ENCODE data around the gene TSSK6.

TSSK6 gene

GRCh38 chr19:19514881-19515641 is at the start of gene TSSK6:
TSS of gene TSSK6 (minus strand) at chr19:19515548. CDS start at chr19:19515427, 121 bp downstream.
- DNase-seq = no peak

GRCh38 chr19:19563348-19563848 is 48.0 kb upstream of the TSSK6 start:
- no peak for DNase-seq

GRCh38 chr19:19562665-19563347 is 47.5 kb upstream of the TSSK6 start:
- DNase-seq = peak; percentile 61

DNA sequence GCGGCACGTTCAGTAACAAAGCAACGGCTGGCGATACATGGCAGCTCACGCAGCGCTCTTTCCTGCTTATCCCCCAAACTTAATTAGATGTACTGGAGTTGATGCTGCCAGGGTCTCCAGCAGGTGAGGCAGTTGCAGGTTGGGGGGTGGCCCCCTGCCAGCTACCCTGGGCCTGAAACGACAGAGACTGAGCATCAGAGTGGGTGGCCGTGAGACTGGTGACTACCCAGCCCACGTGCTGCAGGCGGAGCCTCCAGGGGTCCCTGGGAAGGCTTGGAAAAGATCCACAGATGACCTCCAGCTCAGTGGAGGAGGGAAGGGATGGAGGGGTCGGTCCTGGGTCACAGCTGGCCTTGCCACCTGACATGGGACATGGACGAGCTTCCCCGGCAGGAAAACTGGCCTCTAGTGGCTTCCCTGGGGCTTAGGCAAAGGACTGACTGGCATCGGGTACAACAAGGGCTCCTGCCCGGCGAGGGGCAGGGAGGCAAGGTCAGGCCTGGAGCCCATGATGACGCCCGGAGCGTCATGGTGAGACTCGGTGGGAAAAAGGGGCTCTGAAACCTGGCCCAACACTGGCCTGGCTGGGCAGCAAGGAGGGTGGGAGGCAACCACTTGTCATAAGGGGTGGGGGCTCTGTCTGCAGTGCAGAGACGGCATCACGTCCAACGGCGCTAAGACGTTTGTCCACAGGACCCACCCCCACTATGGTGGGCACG is 46.8 kb upstream of the TSSK6 start:
- no peak for DNase-seq

- peak; percentile 25 for DNase-seq
These were observed 44.6 kb upstream of the TSSK6 start for GRCh38 chr19:19559931-19560330.

- no peak for DNase-seq
These were observed 43.3 kb upstream of the TSSK6 start for GRCh38 chr19:19558636-19559035.

- no peak for DNase-seq
These were observed 42.7 kb upstream of the TSSK6 start for GRCh38 chr19:19558055-19558454.

DNA sequence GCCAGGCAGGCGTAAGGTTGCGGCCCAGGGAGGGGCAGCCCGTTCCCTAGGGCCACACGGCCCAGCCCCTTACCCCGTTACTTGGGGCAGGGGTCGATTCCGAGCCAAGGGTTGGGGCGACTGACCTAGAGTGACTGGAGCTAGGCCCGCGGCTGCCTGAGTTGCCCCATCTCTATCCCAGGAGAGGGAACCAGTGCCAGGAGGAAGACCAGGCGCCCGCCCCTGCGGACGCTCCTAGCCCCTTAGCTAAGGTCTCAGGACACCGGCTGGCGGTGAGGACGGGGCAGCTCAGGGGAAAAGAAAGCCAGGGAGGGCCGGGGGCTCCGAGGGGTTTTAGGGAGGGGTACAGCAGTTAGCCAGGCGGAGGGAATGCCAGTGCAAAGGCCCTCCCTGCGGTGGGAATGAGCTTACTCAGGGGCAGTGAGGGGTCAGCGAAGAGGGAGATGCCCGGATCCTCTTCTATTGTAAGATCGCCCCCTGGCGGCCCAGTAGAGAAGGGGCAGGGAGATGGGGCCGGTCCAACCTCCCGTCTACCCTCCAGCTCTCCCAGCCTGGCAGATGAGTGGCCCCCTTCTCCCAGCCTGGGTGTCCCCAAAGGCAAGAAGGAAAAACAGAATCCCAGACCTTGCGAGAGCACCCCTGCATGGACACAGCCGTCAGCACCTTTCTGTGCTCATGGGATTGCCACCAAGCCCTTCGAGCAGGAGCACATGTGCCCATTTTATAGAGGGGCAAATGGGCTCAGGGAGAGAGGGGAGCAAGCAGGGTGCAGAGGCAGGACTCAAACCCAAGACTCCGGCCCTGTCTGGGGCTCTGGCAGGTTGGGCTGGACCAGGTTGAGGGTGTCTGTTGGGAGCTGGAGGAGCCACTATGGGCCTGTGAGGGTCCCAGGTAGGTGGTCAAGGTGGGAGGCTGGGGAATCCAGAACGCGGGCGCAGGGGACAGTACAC is 39.0 kb upstream of the TSSK6 start:
- DNase-seq = peak; percentile 57

GRCh38 chr19:19553670-19554069 is 38.3 kb upstream of the TSSK6 start:
- no peak for DNase-seq

GRCh38 chr19:19552798-19553197 is 37.5 kb upstream of the TSSK6 start:
- peak; percentile 29 for DNase-seq

GRCh38 chr19:19551853-19552192 is 36.5 kb upstream of the TSSK6 start:
- no peak for DNase-seq

DNA sequence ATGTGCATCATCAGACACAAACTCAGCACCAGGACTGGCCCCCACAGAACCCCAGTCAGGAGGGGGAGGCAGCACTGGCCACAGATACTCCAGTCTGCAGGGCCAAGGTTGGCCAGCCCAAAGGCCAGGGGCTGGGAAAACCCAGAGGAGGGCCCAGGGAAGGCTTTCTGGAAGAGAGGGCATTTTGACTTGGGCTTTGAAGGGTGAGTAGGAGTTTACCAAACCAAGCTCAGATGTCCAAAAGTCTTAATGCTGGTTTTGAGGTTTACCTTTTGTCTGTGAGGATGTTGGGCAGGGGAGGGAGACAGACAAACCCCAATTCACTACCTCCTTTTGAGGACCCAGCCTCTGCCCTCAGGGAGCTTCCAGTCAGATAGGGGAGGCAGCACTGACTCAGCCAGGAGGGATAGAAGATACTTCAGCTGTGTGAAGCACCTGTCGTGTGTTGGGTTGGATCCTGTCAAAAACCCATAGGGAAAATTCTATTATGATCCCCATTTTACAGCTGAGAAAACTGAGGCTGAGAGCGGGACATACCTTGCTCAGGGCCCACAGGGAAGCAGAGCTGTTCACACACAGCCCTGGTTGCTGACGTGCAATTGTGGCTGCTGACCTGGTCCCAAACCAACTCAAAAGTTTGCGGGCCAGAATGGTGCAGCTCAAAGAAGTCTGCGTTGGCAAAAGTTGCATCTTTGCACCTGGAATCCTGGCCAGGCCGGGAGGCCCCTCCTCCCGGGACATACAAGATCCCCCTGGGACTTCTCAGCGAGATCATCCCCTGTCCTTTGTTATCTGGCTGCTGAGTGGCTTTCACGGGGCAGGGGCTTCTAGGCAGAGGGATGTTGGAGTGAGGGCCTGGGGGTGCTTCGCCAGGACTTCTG is 35.9 kb upstream of the TSSK6 start:
- DNase-seq = no peak

DNA sequence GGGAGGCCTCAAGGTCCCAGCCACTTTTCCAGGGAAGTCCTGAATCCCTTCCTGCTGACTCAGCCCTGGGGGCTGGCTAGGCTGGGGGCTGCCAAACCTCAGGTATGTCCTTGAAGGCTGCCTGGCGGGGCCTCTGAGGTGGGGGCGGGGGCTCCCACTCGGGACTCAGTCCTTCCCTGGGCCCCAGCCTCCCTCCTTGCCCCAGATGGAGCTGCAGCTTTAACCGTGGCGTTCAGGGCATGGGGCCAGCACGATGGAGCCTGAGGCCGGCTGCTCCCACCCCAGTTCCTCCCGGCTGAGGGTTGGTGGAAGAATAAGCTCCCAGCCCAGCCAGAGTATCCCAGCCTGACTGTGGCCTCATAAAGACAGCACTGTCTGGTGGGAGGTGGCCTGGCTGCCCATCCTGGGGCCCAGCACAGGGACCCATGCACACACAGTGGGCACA is 35.2 kb upstream of the TSSK6 start:
- no peak for DNase-seq

- no peak for DNase-seq
These were observed 34.6 kb upstream of the TSSK6 start for GRCh38 chr19:19549804-19550464.

DNA sequence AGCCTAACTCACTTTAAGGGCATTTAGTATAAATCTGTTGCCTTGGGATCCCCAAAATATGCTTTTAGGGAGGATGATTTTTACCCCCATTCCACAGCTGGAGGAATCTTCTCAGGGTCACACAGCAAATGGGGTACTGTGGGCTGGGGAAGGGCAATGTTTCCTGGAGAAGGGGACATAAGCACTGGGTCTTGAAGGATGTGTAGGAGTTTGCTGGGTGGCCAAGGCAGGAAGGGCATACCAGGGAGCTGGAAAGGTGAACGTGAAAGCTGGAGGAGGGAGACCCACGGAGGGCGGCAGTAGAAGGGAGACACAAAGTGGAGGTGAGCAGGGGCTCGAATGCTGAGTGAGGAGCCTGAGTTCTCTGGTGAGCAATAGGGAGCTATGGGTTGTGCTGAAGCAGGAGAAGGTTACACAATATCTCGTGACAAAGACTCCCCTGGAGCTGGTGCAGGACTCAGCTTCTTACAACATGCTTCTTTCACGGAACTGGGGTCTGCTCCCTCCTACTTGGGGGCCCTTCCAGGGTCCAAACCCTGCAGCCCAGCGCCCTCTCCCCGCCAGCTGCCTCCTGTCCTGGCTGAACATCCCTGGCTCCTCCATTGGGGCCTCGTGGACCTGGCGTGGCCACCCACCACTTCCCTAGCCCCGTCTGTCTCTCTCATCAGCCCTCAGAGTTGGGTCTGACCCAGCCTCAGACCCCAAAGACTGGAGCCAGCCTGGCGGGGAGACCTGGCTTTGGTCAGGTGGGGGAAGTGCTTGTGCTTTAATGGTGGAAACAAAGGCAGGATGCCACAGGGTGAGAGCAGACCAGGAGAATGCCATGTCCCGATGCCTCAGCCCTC is 33.8 kb upstream of the TSSK6 start:
- DNase-seq = no peak

DNA sequence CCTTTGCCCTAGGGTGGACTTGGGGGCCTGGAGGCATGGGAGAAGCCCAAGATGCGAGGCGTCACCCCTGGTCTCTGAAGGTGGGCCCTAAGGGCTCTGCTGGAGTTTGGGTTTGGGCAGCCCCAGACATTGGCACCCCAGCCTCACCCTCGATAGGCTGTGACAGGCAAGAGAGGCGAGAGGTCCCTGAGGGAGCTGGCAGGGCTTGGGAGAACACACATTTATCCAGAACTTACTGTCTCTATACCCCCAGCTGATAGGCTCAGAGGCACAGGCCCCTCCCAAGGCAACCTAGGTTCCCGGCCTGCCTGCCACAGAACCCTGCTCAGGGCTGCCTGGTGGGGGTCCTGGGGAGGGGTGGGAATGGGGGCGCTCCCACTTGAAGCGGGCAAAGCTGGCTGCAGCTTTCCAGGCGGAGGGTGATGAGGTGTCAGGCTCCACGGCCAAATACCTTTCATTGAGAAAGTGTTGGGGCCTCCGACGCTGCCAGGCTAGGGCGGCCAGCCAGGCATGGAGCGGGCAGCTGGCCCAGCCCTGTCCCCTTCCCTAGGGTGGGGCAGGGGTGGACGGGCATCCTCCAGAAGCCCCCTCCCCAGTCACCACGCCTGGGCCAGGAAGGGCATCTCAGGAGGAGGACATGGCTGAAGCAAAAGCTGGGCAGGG is 32.5 kb upstream of the TSSK6 start:
- DNase-seq = no peak

DNA sequence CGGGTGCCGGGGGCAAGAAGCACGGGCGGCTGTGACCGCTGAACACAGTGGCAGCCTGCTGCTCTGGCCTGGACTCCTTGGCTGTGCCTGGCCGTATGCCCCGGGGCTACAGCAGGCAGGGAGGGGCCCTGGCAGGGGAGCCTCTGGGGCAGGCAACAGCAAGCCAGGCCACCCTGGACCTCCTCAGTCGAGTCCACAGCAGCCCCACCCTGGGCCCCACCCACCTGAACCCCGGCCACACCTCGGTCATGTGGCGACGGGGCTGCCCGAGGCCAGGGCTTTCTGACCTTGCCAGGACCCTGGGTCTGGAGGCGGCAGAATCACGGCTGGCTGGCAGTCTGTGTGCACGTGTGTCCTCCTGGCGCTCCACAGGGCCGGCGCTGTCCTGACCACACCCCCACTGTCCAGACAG is 31.4 kb upstream of the TSSK6 start:
- no peak for DNase-seq

DNA sequence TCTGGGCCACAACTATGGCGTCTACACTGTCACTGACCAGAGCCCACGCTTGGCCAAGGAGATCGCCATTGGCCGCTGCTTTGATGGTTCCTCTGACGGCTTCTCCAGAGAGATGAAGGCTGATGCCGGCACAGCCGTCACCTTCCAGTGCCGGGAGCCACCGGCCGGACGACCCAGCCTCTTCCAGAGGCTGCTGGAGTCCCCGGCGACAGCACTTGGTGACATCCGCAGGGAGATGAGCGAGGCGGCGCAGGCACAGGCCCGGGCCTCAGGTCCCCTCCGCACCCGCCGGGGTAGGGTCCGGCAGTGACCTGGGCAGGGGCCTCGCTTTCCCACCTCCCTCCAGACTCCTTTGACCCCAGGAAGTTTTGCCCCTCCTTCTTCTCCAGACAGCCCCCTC is 30.4 kb upstream of the TSSK6 start:
- DNase-seq = no peak

- no peak for DNase-seq
These were observed 29.7 kb upstream of the TSSK6 start for GRCh38 chr19:19544954-19545591.

Data from CD4-positive, alpha-beta T cell treated with Interleukin-10 for 1 hour (primary cell).